Activated CD8-positive, alpha-beta T cell treated with anti-CD3 and anti-CD28 coated beads, Interleukin-2, amount 10 ng/mL, durations not matched to agents 7 days and 5 days (primary cell): Measurements from ENCODE around the gene CRADD. TPM values are rescaled to one million over a fixed set of nuclear protein-coding genes. Genes with fewer than 3 reads are reported as not detected.

Experiments
- ATAC-seq: fragments of 150-1000 bp; cut with Tn5 transposase; one replicate; pipeline ENCODE4 v1.10.0; 2021; ENCODE audit warnings: moderate library complexity
- CTCF ChIA-PET: fragments of 350-600 bp; sonication (Branson Sonifier 250); formaldehyde crosslinking; loops from one replicate; lab custom pipeline; 2021; ENCODE audit warnings: antibody characterized with exemption; lab: Charles Lee
- POLR2A ChIA-PET: fragments of 350-600 bp; sonication (Branson Sonifier 250); formaldehyde crosslinking; loops from one replicate; lab custom pipeline; 2021; ENCODE audit warnings: antibody characterized with exemption; lab: Charles Lee
- DNase-seq: peaks from one replicate; pipeline ENCODE4 v3.0.0-alpha.2; 2020
- H3K27ac Mint-ChIP-seq: one replicate; pipeline ENCODE4 v1.8.0; 2021; ENCODE audit warnings: mild to moderate bottlenecking, mixed read lengths
- H3K27me3 Mint-ChIP-seq: one replicate; pipeline ENCODE4 v1.8.0; 2021; ENCODE audit warnings: low read depth, mixed read lengths
- H3K36me3 Mint-ChIP-seq: one replicate; pipeline ENCODE4 v1.8.0; 2021; ENCODE audit warnings: low read depth, mixed read lengths
- H3K4me1 Mint-ChIP-seq: one replicate; pipeline ENCODE4 v1.8.0; 2021; ENCODE audit warnings: low read depth, mixed read lengths
- H3K4me3 Mint-ChIP-seq: one replicate; pipeline ENCODE4 v1.8.0; 2021; ENCODE audit warnings: mild to moderate bottlenecking, mixed read lengths
- H3K9me3 Mint-ChIP-seq: one replicate; pipeline ENCODE4 v1.8.0; 2022; ENCODE audit warnings: mixed read lengths; ENCODE audit not compliant: insufficient read depth
- total RNA-seq, 2 experiments: library from RNA; stranded (reverse); gene quantifications; one replicate each; pipeline ENCODE4 v1.2.3, GENCODE V29; 2021

Gene CRADD
- total RNA-seq, 2 experiments from 2014 or later = 10.8 to 14.6 TPM

DNA sequence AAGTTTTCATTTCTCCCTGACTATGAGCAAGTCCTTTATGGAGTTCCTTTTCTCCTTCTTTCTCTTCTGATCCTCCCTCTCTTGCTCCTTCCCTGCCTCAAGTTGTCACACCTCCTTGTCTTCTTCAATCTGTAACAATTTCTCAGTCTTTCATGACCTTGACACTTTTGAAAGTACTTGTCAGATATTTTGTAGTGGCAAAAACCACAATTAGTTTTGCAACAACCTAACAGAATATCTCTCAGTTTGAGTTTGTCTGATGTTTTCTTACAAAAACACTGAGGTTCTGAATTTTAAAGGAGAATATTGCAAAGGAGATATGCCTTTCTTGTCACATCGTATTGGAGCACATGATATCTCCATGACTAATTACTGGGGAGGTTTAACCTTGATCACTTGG lies 4.1 kb upstream of the CRADD start:
- H3K36me3 Mint-ChIP-seq = peaks cover 8% of the 10 kb centered on the region
- H3K4me3 Mint-ChIP-seq = no peak overlapping the region
- H3K27me3 Mint-ChIP-seq = peaks cover 11% of the 10 kb centered on the region
- ATAC-seq = no peak
- H3K4me1 Mint-ChIP-seq = peaks cover 15% of the 10 kb centered on the region
- no peak for DNase-seq
- ChIA-PET CTCF (interaction anchor here (1.0 to 1.9 kb wide), 3 partner anchors 94 to 430 kb away, joined by 3 to 4 read pairs (median 4); no protein-coding TSS in a partner anchor), POLR2A (no interaction called here)
- peaks cover 6% of the 10 kb centered on the region for H3K9me3 Mint-ChIP-seq
- H3K27ac Mint-ChIP-seq = no peak overlapping the region

DNA sequence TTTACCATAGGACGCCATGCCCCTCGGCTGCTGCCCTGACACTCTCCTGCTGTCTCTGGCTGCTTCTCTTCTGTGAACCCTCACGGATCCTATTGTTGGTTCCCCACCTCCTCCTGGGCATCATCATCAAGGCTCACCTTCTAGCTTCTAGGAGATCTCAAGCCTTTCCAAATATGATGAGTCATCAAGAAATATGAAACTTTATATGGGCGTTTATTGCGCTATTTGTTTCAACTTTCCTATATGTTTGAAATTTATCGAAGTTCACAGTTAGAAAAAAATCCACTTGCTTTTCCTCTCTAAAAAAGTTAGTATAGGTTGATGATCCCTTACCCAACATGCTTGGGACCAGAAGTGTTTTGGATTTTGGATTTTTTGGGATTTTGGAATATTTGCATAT lies 2.8 kb upstream of the CRADD start:
- ChIA-PET POLR2A (no interaction called here), CTCF (no interaction called here)
- Mint-ChIP-seq H3K4me1 (peaks cover 28% of the 10 kb centered on the region), H3K4me3 (no peak overlapping the region), H3K9me3 (peaks cover 1% of the 10 kb centered on the region), H3K27me3 (peaks cover 11% of the 10 kb centered on the region), H3K36me3 (peaks cover 12% of the 10 kb centered on the region), H3K27ac (no peak overlapping the region)
- DNase-seq (no peak), ATAC-seq (no peak)

DNA sequence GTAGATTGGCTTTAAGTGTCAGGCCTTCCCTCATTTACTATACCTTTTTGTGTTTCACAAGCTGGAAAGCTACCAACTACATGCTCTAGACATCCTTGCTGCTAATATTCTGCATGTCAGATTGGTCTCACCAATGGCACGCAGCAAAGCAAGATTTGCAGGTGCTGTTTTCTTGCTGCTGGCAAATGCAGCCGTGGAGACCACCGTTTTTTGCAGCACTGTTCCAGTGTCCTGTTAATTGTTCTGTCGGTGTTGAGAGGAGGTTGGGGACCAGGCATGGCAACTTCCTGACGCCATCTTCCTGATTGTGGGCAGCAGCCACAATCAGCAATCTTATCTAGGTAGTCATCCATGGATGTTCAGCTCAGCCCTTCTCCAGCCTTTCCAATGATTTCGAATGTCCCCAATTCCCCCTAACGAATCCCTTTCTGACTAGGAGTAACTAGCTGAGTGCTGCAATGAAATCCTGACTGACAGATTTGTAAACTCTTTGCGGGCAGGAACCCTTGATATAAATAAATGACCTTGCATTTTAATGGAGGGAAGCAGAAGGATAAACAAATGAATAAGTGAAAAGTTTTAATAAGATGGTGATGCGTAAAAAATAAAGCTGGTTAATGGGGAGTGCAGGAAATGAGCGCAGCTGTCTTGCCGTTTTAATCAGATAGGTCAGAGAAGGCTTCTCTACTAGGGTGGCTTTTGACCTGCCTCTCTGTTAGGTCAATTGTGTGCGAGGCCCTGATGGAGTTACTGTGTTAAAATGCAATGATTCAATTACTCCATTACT lies 574 bp upstream of the CRADD start:
- peaks cover 13% of the 10 kb centered on the region for H3K36me3 Mint-ChIP-seq
- ATAC-seq (no peak), DNase-seq (no peak)
- ChIA-PET POLR2A (interaction anchor here (0.5 to 1.1 kb wide), 7 partner anchors 18 to 235 kb away, joined by 3 to 8 read pairs (median 4); partner anchors contain the start of genes SOCS2 and UBE2N), CTCF (interaction anchor here (0.9 to 1.8 kb wide), 5 partner anchors 22 to 425 kb away, joined by 3 to 15 read pairs (median 4); no protein-coding TSS in a partner anchor)
- peaks cover 11% of the 10 kb centered on the region for H3K27me3 Mint-ChIP-seq
- H3K27ac Mint-ChIP-seq = peak overlapping the region; percentile 99
- H3K9me3 Mint-ChIP-seq = no peaks in the 10 kb centered on the region
- H3K4me3 Mint-ChIP-seq = peak overlapping the region; percentile 92
- peaks cover 32% of the 10 kb centered on the region for H3K4me1 Mint-ChIP-seq

DNA sequence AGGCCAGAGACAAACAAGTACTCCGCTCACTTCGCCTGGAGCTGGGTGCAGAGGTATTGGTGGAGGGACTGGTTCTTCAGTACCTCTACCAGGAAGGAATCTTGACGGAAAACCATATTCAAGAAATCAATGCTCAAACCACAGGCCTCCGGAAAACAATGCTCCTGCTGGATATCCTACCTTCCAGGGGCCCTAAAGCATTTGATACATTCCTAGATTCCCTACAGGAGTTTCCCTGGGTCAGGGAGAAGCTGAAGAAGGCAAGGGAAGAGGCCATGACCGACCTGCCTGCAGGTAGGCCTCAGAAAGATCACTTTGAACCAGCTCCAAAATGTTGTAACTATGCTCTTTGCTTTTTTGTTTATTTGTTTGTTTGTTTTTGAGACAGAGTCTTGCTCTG lies 1.6 kb downstream of the CRADD start:
- Mint-ChIP-seq H3K36me3 (peaks cover 13% of the 10 kb centered on the region), H3K27me3 (peaks cover 4% of the 10 kb centered on the region), H3K9me3 (no peaks in the 10 kb centered on the region), H3K4me3 (peak overlapping the region; percentile 92), H3K27ac (peak overlapping the region; percentile 99), H3K4me1 (peaks cover 30% of the 10 kb centered on the region)
- ChIA-PET POLR2A (no interaction called here), CTCF (interaction anchor here (1.3 to 2.4 kb wide), 2 partner anchors 110 to 423 kb away, joined by 4 to 14 read pairs; no protein-coding TSS in a partner anchor)
- DNase-seq (no peak), ATAC-seq (no peak)

DNA sequence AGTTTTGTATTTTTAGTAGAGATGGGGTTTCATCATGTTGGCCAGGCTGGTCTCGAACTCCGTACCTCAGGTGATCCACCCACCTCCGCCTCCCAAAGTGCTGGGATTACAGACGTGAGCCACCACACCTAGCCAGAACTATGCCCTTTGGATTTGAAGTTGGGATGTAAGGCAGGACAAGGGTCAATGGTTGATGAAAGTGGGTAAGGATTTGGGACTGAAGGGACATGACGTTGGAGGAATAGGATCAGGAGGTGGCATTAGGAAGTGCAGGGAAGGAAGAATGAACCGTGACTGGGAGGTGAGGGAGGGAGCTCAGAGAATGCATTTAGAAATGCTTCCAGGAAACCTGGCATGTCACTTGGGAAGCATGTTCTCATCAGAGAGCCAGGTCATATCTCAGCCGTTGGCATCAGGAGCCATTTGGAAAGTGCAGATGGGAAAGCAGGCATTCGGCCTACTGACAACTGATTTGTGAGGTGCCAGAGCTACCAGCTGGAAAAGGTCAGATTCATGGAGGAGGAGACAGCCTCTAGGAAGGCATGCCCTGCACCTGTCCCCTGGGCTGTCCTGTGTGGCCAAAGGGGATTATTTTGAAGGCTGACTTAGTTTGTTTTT lies 2.2 kb downstream of the CRADD start:
- peak overlapping the region; percentile 1 for H3K27ac Mint-ChIP-seq
- DNase-seq = no peak
- H3K27me3 Mint-ChIP-seq = no peaks in the 10 kb centered on the region
- H3K9me3 Mint-ChIP-seq = no peaks in the 10 kb centered on the region
- H3K4me1 Mint-ChIP-seq = peaks cover 36% of the 10 kb centered on the region
- peak overlapping the region; percentile 92 for H3K4me3 Mint-ChIP-seq
- H3K36me3 Mint-ChIP-seq = peaks cover 13% of the 10 kb centered on the region
- ChIA-PET POLR2A (no interaction called here), CTCF (interaction anchor here (1.3 to 2.4 kb wide), 2 partner anchors 110 to 422 kb away, joined by 4 to 14 read pairs; no protein-coding TSS in a partner anchor)
- ATAC-seq = no peak

DNA sequence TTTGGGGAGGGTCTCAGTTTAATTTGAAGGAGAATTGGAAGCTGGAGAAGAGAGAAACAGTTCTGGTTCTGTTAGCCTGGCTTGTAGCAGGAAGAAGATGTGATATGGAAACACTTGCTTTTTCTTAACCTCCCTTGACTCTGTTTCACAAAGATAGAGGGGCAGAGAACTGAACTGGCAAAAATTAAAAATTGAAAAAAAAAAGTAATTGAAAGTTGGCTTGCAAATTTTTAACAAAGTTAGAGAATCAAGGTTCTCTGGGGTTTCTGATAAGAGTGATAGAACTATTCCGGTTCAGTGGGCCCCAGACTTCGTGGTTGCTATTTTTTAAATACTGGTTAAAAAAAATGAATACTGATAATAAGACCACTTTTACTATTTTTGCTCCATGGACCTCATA lies 2.8 kb downstream of the CRADD start:
- Mint-ChIP-seq H3K4me1 (peaks cover 42% of the 10 kb centered on the region), H3K4me3 (no peak overlapping the region), H3K9me3 (no peaks in the 10 kb centered on the region), H3K27ac (no peak overlapping the region), H3K36me3 (peaks cover 13% of the 10 kb centered on the region), H3K27me3 (no peaks in the 10 kb centered on the region)
- POLR2A ChIA-PET = no interaction called here
- CTCF ChIA-PET = interaction anchor here (2.4 kb wide), 1 partner anchor 422 kb away, joined by 14 read pairs; no protein-coding TSS in a partner anchor
- DNase-seq (no peak), ATAC-seq (no peak)

DNA sequence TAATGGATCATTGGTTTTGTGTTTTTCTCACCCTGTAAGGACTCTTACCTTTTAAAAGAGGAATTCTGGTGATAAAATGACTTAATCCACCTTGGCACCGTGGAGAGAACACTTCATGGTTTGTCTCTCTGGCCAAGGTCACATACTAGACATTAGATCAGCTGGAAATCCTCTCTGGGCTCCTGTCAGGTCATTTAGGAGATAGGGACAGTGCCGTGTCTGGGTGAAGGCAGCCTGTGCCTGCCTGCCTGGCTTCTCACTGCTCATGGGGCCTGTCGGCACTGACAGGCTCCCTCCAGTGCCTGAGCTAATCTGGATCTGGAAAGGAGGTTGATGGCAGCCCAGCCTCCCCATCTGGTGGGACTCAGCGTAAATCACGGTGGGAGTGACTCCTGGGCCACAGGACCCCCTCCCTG lies 5.7 kb downstream of the CRADD start:
- no peak for DNase-seq
- no peak for ATAC-seq
- Mint-ChIP-seq H3K4me3 (no peak overlapping the region), H3K27ac (no peak overlapping the region), H3K27me3 (no peaks in the 10 kb centered on the region), H3K9me3 (no peaks in the 10 kb centered on the region), H3K36me3 (peaks cover 7% of the 10 kb centered on the region), H3K4me1 (peaks cover 35% of the 10 kb centered on the region)
- ChIA-PET POLR2A (no interaction called here), CTCF (interaction anchor here (1.6 kb wide), 1 partner anchor 419 kb away, joined by 5 read pairs; no protein-coding TSS in a partner anchor)

DNA sequence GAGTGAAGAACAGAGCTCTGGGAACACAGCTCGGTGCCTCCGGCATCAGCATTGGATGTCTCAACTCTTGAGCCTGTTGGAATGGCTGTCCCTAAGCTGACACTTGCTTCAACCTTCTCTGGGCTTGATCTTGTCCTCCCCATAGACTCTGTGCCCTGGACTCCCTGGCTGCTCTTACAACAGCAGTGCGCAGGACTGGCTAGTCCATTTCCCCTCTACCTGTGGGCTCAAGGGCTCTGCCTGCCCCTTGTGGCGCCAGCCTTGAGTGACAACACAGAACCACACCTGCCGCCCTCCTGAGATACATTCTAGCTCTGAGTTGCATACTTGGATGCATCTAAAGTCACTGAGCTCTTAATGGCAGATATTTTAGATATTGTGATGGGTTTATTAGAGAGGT lies 6.2 kb downstream of the CRADD start:
- H3K4me1 Mint-ChIP-seq = peaks cover 30% of the 10 kb centered on the region
- no peak for ATAC-seq
- H3K36me3 Mint-ChIP-seq = peaks cover 8% of the 10 kb centered on the region
- H3K4me3 Mint-ChIP-seq = no peak overlapping the region
- no peaks in the 10 kb centered on the region for H3K27me3 Mint-ChIP-seq
- H3K27ac Mint-ChIP-seq = no peak overlapping the region
- H3K9me3 Mint-ChIP-seq = no peaks in the 10 kb centered on the region
- DNase-seq = no peak
- CTCF ChIA-PET = interaction anchor here (1.6 kb wide), 1 partner anchor 418 kb away, joined by 5 read pairs; no protein-coding TSS in a partner anchor
- POLR2A ChIA-PET = no interaction called here

DNA sequence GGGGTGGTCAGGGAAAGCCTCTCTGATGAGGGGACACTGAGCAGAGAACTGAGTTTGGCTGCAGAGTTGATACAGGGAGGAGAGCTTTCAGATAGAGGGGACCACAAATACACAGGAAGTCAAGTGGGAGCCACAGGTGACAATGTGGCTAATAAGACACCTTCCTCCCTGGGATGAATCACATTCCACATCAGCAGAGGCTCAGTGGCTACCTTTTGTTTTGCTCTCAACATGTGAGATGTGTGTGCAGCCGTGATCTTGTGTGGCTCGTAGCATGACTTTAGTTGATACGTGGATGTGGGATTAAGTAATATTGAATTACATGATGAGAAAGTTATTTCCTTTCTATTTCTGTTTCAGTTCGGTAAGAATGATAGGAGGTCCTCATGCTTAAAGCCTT lies 7.5 kb downstream of the CRADD start:
- ChIA-PET CTCF (interaction anchor here (1.0 kb wide), 1 partner anchor 417 kb away, joined by 3 read pairs; no protein-coding TSS in a partner anchor), POLR2A (no interaction called here)
- Mint-ChIP-seq H3K27me3 (no peaks in the 10 kb centered on the region), H3K4me3 (no peak overlapping the region), H3K9me3 (no peaks in the 10 kb centered on the region), H3K4me1 (peaks cover 30% of the 10 kb centered on the region), H3K27ac (no peak overlapping the region), H3K36me3 (peaks cover 2% of the 10 kb centered on the region)
- ATAC-seq = peak; percentile 61
- DNase-seq = peak; percentile 28

DNA sequence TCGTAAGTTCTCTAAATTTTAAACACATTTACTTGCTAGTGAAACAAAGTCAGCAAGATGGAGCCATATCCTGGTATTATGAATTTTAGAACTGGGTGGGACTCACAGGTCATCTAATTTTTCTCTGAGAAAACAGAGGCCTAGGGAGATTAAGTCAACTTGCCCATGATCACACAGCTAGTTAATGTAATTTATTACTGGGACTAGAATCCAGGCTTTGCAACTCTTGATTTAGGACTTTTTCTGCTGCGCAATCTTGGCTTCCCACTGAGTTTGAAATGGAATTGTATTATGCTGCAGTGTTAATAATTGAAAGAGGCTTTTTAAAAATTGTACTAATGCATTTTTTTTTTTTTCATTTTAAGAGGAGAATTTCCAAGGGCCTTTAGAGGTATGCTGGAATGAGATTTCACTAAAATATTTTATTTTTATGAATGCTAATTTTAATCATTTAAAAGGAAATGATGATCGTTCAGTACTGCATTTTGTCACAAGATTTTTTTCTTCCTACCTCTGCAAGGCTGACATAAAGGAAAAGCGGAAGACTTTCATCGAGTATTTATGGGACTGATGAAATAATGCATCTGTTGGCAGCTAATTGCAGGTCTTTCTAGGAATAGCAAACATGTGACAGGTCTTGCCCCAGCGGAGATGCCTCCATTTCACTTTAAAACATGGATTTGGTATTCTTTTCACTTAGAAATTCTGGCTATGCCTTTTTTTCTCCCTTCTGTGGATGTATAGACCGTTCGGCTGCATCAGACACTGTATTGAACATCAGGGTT lies 9.6 kb downstream of the CRADD start:
- no peaks in the 10 kb centered on the region for H3K9me3 Mint-ChIP-seq
- H3K4me3 Mint-ChIP-seq = no peak overlapping the region
- ChIA-PET CTCF (no interaction called here), POLR2A (no interaction called here)
- peaks cover 33% of the 10 kb centered on the region for H3K4me1 Mint-ChIP-seq
- ATAC-seq (no peak), DNase-seq (no peak)
- H3K27me3 Mint-ChIP-seq = no peaks in the 10 kb centered on the region
- peaks cover 2% of the 10 kb centered on the region for H3K36me3 Mint-ChIP-seq
- no peak overlapping the region for H3K27ac Mint-ChIP-seq

DNA sequence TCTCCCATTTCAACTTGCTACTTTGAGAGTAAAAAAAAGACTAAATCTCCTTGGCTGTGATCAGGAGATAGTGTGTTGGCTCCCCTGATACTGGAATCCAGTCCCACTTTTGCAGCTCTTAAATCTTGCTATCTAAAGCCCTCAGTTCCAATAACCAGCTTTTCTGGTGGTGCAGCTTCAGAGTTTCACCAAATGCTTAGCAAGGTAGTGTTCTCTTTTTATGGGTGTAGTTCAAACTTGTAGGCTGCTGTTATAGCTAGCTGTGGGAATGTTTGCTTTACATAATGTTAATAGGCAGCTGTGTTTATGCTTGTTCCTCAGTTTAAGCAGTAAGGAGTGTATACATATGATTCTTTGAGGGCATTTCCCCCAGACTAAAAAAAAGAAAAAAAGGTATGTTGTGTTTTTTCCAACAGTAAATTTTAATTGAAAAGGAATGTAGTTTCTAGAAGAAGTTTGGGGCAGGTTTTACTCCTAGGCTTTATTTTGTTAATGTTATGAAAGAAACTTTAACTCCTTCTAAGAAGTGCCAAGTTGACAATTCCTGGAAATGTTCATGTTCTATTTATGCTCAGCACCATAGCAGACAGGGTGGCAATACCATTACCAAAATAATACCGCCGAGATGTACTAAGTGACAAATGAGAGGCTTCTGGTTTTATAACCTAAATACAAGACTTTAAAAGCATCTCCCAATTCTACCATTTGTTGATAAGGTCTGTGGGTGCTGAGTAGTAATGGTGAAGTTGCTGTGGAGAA lies 12.1 kb downstream of the CRADD start:
- ATAC-seq = no peak
- H3K27me3 Mint-ChIP-seq = no peaks in the 10 kb centered on the region
- H3K36me3 Mint-ChIP-seq = peaks cover 4% of the 10 kb centered on the region
- H3K4me3 Mint-ChIP-seq = no peak overlapping the region
- DNase-seq = no peak
- peaks cover 5% of the 10 kb centered on the region for H3K9me3 Mint-ChIP-seq
- ChIA-PET CTCF (no interaction called here), POLR2A (no interaction called here)
- H3K27ac Mint-ChIP-seq = no peak overlapping the region
- peaks cover 27% of the 10 kb centered on the region for H3K4me1 Mint-ChIP-seq
